Measurements from ENCODE around the gene GLB1L2.

The GLB1L2 gene

GRCh38 chr11:134412203-134413042, 80.6 kb downstream of the GLB1L2 start, which contains the start of gene B3GAT1:
Gene B3GAT1, minus strand, starts transcription at chr11:134412242. Its CDS starts 24,583 bp downstream, at chr11:134387659.
- no peak; the same call in 2 of the 3 replicates for ATAC-seq
- TF ChIP-seq ESRRG (CRISPR knock-in tag; IDR thresholded peaks at IDR 0.05), result no peak
- TF ChIP-seq OSR1 (CRISPR knock-in tag; IDR thresholded peaks at IDR 0.05), result no peak
- 0 out of 2 replicates have a peak, but pooled peaks have one; percentile 59 for TF ChIP-seq ZFP3 (CRISPR knock-in tag; IDR thresholded peaks at IDR 0.05)

- TF ChIP-seq OSR1 (CRISPR knock-in tag; IDR thresholded peaks at IDR 0.05), result no peak
- no peak for TF ChIP-seq GLIS3 (CRISPR knock-in tag; IDR thresholded peaks at IDR 0.05)
- TF ChIP-seq ZNF8 (CRISPR knock-in tag; IDR thresholded peaks at IDR 0.05), result no peak
- no peak for TF ChIP-seq PPARA (CRISPR knock-in tag; IDR thresholded peaks at IDR 0.05; ENCODE audit: borderline replicate concordance)
- TF ChIP-seq ZNF70 (CRISPR knock-in tag; IDR thresholded peaks at IDR 0.05), result no peak
- no peak for TF ChIP-seq PATZ1 (CRISPR knock-in tag; IDR thresholded peaks at IDR 0.05; ENCODE audit: borderline replicate concordance)
- TF ChIP-seq ZFP3 (CRISPR knock-in tag; IDR thresholded peaks at IDR 0.05), result no peak
- no peak for TF ChIP-seq TOX (CRISPR knock-in tag; IDR thresholded peaks at IDR 0.05; ENCODE audit: borderline replicate concordance)
- no peak for TF ChIP-seq ZNF565 (CRISPR knock-in tag; conservative IDR thresholded peaks at IDR 0.05; ENCODE audit: low read depth)
- no peak for TF ChIP-seq POU6F1 (CRISPR knock-in tag; IDR thresholded peaks at IDR 0.05; ENCODE audit: borderline replicate concordance, low read depth)
- TF ChIP-seq CSDC2 (CRISPR knock-in tag; IDR thresholded peaks at IDR 0.05), result no peak
- no peak; the same call in 2 of the 3 replicates for ATAC-seq
Observed at GRCh38 chr11:134413043-134413825, 81.4 kb downstream of the GLB1L2 start.

- ATAC-seq, result no peak; the same call in 2 of the 3 replicates
- TF ChIP-seq ISL1 (CRISPR knock-in tag; IDR thresholded peaks at IDR 0.05), result no peak
- no peak for TF ChIP-seq GLIS3 (CRISPR knock-in tag; IDR thresholded peaks at IDR 0.05)
- no peak for TF ChIP-seq CREB5 (CRISPR knock-in tag; IDR thresholded peaks at IDR 0.05; ENCODE audit: low read depth)
- TF ChIP-seq BACH2 (CRISPR knock-in tag; IDR thresholded peaks at IDR 0.05; ENCODE audit: borderline replicate concordance), result no peak
- no peak for TF ChIP-seq PPARA (CRISPR knock-in tag; IDR thresholded peaks at IDR 0.05; ENCODE audit: borderline replicate concordance)
- no peak for TF ChIP-seq TCF4 (CRISPR knock-in tag; IDR thresholded peaks at IDR 0.05; ENCODE audit: borderline replicate concordance)
- no peak for TF ChIP-seq ZNF70 (CRISPR knock-in tag; IDR thresholded peaks at IDR 0.05)
- no peak for TF ChIP-seq POU6F1 (CRISPR knock-in tag; IDR thresholded peaks at IDR 0.05; ENCODE audit: borderline replicate concordance, low read depth)
- no peak for TF ChIP-seq RARB (CRISPR knock-in tag; IDR thresholded peaks at IDR 0.05)
- TF ChIP-seq CSDC2 (CRISPR knock-in tag; IDR thresholded peaks at IDR 0.05), result no peak
Observed at GRCh38 chr11:134413826-134414731, 82.3 kb downstream of the GLB1L2 start.

All from SK-N-SH treated with all-trans-retinoic acid at 6 μM for 48 hours (cell line).